ENCODE measurements around the gene SLC30A2. TPM values are rescaled to one million over a fixed set of nuclear protein-coding genes. Genes with fewer than 3 reads are reported as not detected.

Gene SLC30A2
- total RNA-seq, 1 donor: not detected

- peak; percentile 95 for DNase-seq (ENCODE audit: low read depth)
- TF ChIP-seq, protein P1, sequence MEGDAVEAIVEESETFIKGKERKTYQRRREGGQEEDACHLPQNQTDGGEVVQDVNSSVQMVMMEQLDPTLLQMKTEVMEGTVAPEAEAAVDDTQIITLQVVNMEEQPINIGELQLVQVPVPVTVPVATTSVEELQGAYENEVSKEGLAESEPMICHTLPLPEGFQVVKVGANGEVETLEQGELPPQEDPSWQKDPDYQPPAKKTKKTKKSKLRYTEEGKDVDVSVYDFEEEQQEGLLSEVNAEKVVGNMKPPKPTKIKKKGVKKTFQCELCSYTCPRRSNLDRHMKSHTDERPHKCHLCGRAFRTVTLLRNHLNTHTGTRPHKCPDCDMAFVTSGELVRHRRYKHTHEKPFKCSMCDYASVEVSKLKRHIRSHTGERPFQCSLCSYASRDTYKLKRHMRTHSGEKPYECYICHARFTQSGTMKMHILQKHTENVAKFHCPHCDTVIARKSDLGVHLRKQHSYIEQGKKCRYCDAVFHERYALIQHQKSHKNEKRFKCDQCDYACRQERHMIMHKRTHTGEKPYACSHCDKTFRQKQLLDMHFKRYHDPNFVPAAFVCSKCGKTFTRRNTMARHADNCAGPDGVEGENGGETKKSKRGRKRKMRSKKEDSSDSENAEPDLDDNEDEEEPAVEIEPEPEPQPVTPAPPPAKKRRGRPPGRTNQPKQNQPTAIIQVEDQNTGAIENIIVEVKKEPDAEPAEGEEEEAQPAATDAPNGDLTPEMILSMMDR (IDR thresholded peaks at IDR 0.05; ENCODE audit: insufficient read depth, low read depth, low read length): no peak
- no peak overlapping the region for H3K4me3 ChIP-seq (ENCODE audit: low read depth, low read length)
These were observed 30.6 kb downstream of the SLC30A2 start for GRCh38 chr1:26015358-26015757.

GRCh38 chr1:26014179-26014578 is 31.7 kb downstream of the SLC30A2 start:
- no peak overlapping the region for H3K4me3 ChIP-seq (ENCODE audit: low read depth, low read length)
- DNase-seq (ENCODE audit: low read depth): no peak
- TF ChIP-seq, protein P1 (IDR thresholded peaks at IDR 0.05; ENCODE audit: insufficient read depth, low read depth, low read length): no peak

- TF ChIP-seq, protein P1 (IDR thresholded peaks at IDR 0.05; ENCODE audit: insufficient read depth, low read depth, low read length): no peak
- no peak overlapping the region for H3K4me3 ChIP-seq (ENCODE audit: low read depth, low read length)
- DNase-seq (ENCODE audit: low read depth): no peak
These were observed 33.1 kb downstream of the SLC30A2 start for GRCh38 chr1:26012864-26013263.

DNA sequence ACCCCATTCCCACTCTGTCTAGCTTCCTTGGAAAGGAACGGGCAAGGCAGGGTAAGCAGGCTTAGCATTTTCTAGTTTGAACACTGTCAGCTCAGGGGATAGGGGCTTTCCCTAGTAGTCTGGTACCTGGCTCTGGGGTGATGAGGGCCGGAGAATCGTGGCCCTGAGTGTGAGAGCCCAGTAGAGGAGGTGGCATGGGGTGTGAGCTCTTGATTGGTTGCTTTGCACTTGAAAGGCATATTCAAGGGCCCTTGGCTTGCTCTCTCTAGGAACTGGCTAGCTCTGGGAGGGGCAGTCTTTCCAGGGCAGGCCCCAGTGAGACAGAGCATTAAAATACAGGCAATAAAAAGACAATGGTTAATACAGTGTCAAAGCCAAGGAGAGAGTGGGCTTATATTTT is 35.1 kb downstream of the SLC30A2 start:
- no peak overlapping the region for H3K4me3 ChIP-seq (ENCODE audit: low read depth, low read length)
- no peak for DNase-seq (ENCODE audit: low read depth)
- TF ChIP-seq, protein P1 (IDR thresholded peaks at IDR 0.05; ENCODE audit: insufficient read depth, low read depth, low read length): no peak

GRCh38 chr1:26009796-26010447 is 36.0 kb downstream of the SLC30A2 start:
- no peak overlapping the region for H3K4me3 ChIP-seq (ENCODE audit: low read depth, low read length)
- TF ChIP-seq, protein P1 (IDR thresholded peaks at IDR 0.05; ENCODE audit: insufficient read depth, low read depth, low read length): peak; percentile 15
- DNase-seq (ENCODE audit: low read depth): no peak

- H3K4me3 ChIP-seq (ENCODE audit: low read depth, low read length): no peak overlapping the region
- TF ChIP-seq, protein P1 (IDR thresholded peaks at IDR 0.05; ENCODE audit: insufficient read depth, low read depth, low read length): no peak
These were observed 39.2 kb downstream of the SLC30A2 start for GRCh38 chr1:26006710-26007109.

More at GRCh38 chr1:26006710-26007109, 39.2 kb downstream of the SLC30A2 start:
- DNase-seq (ENCODE audit: low read depth): no peak

Measured in fibroblast of villous mesenchyme (primary cell).